Measurements from ENCODE around the gene ZNF521.

DNA sequence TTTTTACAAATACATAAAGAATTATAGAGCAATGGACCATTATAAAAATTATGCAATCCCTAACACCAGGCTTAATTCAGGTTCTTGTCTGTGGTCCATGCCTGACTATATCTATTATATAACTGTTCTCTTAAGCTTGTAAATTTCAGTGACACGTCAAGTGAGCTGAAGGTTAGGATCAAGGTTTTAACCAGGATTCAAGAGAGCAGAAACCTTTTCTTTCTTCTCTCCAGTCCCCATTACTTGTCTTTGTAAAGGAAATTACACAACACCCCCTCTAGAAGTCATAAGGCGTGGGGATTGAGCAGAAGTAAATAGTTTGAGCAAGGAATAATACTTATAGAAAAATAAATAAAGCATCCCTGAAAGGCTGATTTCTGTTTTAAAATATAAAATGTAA is 122.0 kb downstream of the ZNF521 start:
- TF ChIP-seq, protein P1, sequence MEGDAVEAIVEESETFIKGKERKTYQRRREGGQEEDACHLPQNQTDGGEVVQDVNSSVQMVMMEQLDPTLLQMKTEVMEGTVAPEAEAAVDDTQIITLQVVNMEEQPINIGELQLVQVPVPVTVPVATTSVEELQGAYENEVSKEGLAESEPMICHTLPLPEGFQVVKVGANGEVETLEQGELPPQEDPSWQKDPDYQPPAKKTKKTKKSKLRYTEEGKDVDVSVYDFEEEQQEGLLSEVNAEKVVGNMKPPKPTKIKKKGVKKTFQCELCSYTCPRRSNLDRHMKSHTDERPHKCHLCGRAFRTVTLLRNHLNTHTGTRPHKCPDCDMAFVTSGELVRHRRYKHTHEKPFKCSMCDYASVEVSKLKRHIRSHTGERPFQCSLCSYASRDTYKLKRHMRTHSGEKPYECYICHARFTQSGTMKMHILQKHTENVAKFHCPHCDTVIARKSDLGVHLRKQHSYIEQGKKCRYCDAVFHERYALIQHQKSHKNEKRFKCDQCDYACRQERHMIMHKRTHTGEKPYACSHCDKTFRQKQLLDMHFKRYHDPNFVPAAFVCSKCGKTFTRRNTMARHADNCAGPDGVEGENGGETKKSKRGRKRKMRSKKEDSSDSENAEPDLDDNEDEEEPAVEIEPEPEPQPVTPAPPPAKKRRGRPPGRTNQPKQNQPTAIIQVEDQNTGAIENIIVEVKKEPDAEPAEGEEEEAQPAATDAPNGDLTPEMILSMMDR (IDR thresholded peaks at IDR 0.05; ENCODE audit: low read depth, low read length): no peak
- no peak for TF ChIP-seq POLR2A (IDR thresholded peaks at IDR 0.05; ENCODE audit: extremely low read depth, insufficient read length)
